OCI-LY7 (cell line): ENCODE results near the gene C1orf21. TPM values are rescaled to one million over a fixed set of nuclear protein-coding genes. Genes with fewer than 3 reads are reported as not detected.

Experiments used
- BruUV-seq: library from RNA; stranded (reverse); fragments of 400-500 nt; replicated peaks from 2 replicates; lab custom pipeline; 2021; lab: Mats Ljungman, UMichigan
- CTCF ChIA-PET: fragments of 300-600 bp; sonication (Branson Sonifier 250); formaldehyde crosslinking; loops from one replicate; lab custom pipeline; 2022; ENCODE audit warnings: antibody characterized with exemption; ENCODE audit not compliant: unreplicated experiment; lab: Charles Lee
- POLR2A ChIA-PET: fragments of 300-600 bp; sonication (Branson Sonifier 250); formaldehyde crosslinking; loops from one replicate; lab custom pipeline; 2022; ENCODE audit warnings: antibody characterized with exemption; lab: Charles Lee
- DNase-seq: peaks from one replicate; pipeline ENCODE4 v3.0.0-alpha.2; 2015; ENCODE audit warnings: low spot score
- H2AFZ ChIP-seq: fragments of 200-600 bp; sonication (generic), shearing (Covaris generic); 2 replicates; pipeline ENCODE4 v1.6.1; 2014; ENCODE audit warnings: mild to moderate bottlenecking, antibody characterized with exemption, low read length, moderate library complexity
- H3K27ac ChIP-seq: fragments of 200-600 bp; sonication (generic); 2 replicates; pipeline ENCODE4 v1.5.1; 2014; ENCODE audit warnings: mixed run types, low read depth, mild to moderate bottlenecking, moderate library complexity, low read length, inconsistent platforms; ENCODE audit not compliant: poor library complexity, severe bottlenecking
- H3K36me3 ChIP-seq: fragments of 200-600 bp; sonication (generic); 2 replicates; pipeline ENCODE4 v1.6.1; 2014; ENCODE audit warnings: mild to moderate bottlenecking, antibody characterized with exemption, low read length, moderate library complexity, mixed read lengths; ENCODE audit not compliant: insufficient read depth
- H3K4me1 ChIP-seq: fragments of 200-600 bp; sonication (generic); 2 replicates; pipeline ENCODE4 v1.5.1; 2014; ENCODE audit warnings: mild to moderate bottlenecking, low read length; ENCODE audit not compliant: insufficient read depth, poor library complexity, severe bottlenecking
- H3K4me2 ChIP-seq: fragments of 200-600 bp; sonication (generic); 2 replicates; pipeline ENCODE4 v1.6.1; 2014; ENCODE audit warnings: mild to moderate bottlenecking, low read length
- H3K4me3 ChIP-seq: fragments of 200-600 bp; sonication (generic); 2 replicates; pipeline ENCODE4 v1.5.1; 2014; ENCODE audit warnings: mild to moderate bottlenecking, low read depth, low read length; ENCODE audit not compliant: poor library complexity, severe bottlenecking
- H3K79me2 ChIP-seq: fragments of 200-600 bp; sonication (generic); 2 replicates; pipeline ENCODE4 v1.6.1; 2016; ENCODE audit warnings: low read depth, mild to moderate bottlenecking, low read length, moderate library complexity, mixed read lengths; ENCODE audit not compliant: insufficient read depth
- H3K9me2 ChIP-seq: fragments of 200-600 bp; sonication (generic); 2 replicates; pipeline ENCODE4 v1.6.1; 2016; ENCODE audit warnings: mild to moderate bottlenecking, low read length, mixed read lengths; ENCODE audit not compliant: insufficient read depth
- H3K9me3 ChIP-seq: fragments of 200-600 bp; sonication (generic); 2 replicates; pipeline ENCODE4 v1.6.1; 2014; ENCODE audit warnings: mild to moderate bottlenecking, mixed run types, low read length, mixed read lengths
- H4K20me1 ChIP-seq: fragments of 200-600 bp; sonication (generic); 2 replicates; pipeline ENCODE4 v1.6.1; 2014; ENCODE audit warnings: mild to moderate bottlenecking, antibody characterized with exemption, low read length, moderate library complexity, mixed read lengths; ENCODE audit not compliant: insufficient read depth
- EZH2phosphoT487 ChIP-seq: fragments of 200-600 bp; sonication (generic); IDR thresholded peaks from 2 replicates; pipeline ENCODE4 v1.6.1; 2018; ENCODE audit warnings: low read depth, borderline replicate concordance, mild to moderate bottlenecking, mixed run types, antibody characterized with exemption, low read length, moderate library complexity, mixed read lengths
- intact Hi-C: fragments of 100-400 bp; cut with micrococcal nuclease; formaldehyde crosslinking; loops from one replicate; pipeline ENCODE4 v1.10.0; 2022; ENCODE audit not compliant: unreplicated experiment
- total RNA-seq, 2 experiments: library from RNA; depleted of rRNA in 1 of 2; stranded (reverse); fragments of >200 nt in 1 of 2; shearing (Covaris generic) in 1 of 2; gene quantifications; 2 replicates each; pipeline ENCODE4 v1.2.3, GENCODE V29; 2014 to 2022
- TF ChIP-seq, protein P1 (sequence below): fragments of 200-600 bp; sonication (generic); conservative IDR thresholded peaks from 2 replicates; pipeline ENCODE4 v1.5.1; 2014; ENCODE audit warnings: mild to moderate bottlenecking, antibody characterized with exemption, low read length, moderate library complexity, mixed read lengths

Gene C1orf21
- total RNA-seq, 2 experiments from 2014 or later, result not detected

DNA sequence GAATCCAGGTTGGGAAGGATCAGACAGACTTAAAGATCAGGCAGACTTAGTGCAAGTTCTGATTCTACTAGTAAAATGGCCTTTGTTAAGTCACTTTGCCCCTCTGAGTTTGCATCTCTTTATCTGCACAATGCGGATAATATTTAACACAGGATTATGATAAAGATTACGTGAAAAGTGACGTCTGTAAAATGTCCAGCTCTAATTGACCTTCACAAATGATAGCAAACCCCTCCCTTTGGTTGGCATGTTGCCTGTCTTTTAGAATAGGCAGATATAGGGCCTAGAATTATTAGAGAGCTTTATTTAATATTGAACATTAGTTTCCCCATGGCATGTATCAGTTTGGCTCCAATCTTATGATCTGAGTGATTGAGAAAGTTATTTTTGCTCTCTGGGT, 55.4 kb downstream of the C1orf21 start:
- ChIA-PET POLR2A (no interaction called here), CTCF (no interaction called here)
- Histone ChIP-seq H3K27ac (no peak overlapping the region), H3K9me3 (no peaks in the 10 kb centered on the region), H4K20me1 (no peaks in the 10 kb centered on the region), H3K4me3 (no peak overlapping the region), H3K36me3 (no peaks in the 10 kb centered on the region), H3K4me1 (no peaks in the 10 kb centered on the region), H2AFZ (no peak overlapping the region), H3K9me2 (no peaks in the 10 kb centered on the region), H3K79me2 (no peaks in the 10 kb centered on the region), H3K4me2 (no peak overlapping the region)
- no peak for DNase-seq
- no peak for TF ChIP-seq EZH2phosphoT487
- TF ChIP-seq, protein P1, sequence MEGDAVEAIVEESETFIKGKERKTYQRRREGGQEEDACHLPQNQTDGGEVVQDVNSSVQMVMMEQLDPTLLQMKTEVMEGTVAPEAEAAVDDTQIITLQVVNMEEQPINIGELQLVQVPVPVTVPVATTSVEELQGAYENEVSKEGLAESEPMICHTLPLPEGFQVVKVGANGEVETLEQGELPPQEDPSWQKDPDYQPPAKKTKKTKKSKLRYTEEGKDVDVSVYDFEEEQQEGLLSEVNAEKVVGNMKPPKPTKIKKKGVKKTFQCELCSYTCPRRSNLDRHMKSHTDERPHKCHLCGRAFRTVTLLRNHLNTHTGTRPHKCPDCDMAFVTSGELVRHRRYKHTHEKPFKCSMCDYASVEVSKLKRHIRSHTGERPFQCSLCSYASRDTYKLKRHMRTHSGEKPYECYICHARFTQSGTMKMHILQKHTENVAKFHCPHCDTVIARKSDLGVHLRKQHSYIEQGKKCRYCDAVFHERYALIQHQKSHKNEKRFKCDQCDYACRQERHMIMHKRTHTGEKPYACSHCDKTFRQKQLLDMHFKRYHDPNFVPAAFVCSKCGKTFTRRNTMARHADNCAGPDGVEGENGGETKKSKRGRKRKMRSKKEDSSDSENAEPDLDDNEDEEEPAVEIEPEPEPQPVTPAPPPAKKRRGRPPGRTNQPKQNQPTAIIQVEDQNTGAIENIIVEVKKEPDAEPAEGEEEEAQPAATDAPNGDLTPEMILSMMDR, result no peak
- no TSS peak for BruUV-seq
- intact Hi-C loops, result no loop called here

DNA sequence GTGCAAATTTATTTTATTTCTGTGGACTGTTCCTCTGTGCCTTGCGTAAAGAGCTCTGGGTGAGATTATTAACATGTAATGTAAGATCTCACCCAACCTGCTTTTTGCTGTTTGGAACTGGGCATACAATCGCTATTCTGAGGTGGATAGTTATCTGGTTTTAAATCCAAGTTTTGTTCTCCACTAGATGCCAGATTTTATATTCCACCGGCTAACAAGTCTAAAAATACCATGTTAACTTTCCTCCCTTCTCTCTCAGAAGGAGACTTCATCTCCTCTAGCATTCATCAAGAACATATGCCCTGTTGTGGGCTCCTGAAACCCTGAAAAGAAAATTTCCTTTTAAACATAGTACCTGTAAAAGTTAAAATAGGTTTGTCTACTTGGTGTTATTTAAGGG, 56.4 kb downstream of the C1orf21 start:
- BruUV-seq, result no TSS peak
- Histone ChIP-seq H3K9me3 (no peaks in the 10 kb centered on the region), H2AFZ (no peak overlapping the region), H4K20me1 (no peaks in the 10 kb centered on the region), H3K36me3 (no peaks in the 10 kb centered on the region), H3K4me3 (no peak overlapping the region), H3K9me2 (no peaks in the 10 kb centered on the region), H3K27ac (no peak overlapping the region), H3K79me2 (no peaks in the 10 kb centered on the region), H3K4me2 (no peak overlapping the region), H3K4me1 (no peaks in the 10 kb centered on the region)
- TF ChIP-seq EZH2phosphoT487, result no peak
- TF ChIP-seq, protein P1, result no peak
- intact Hi-C loops, result no loop called here
- DNase-seq, result no peak
- ChIA-PET CTCF (no interaction called here), POLR2A (no interaction called here)

DNA sequence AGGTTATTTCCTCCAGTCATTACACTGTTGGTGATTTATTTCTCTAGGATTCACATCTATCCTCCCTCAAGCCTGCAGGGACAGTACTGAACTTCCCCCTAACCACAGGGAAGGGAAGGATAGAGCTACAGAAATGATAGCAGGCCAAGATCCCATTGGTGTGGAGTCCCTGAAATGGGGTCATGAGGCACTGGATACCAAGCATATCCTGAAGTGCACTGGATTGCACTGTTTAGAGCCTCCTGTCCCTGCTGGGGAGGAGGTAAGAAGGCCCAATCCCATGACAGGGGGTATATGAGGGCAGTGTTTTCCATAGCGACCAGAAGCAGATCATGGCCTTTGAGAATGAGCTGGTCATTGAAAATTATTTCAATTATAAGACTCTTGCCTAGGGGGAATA, 56.8 kb downstream of the C1orf21 start:
- POLR2A ChIA-PET, result no interaction called here
- CTCF ChIA-PET, result no interaction called here
- BruUV-seq, result no TSS peak
- intact Hi-C loops, result no loop called here
- no peak for DNase-seq
- Histone ChIP-seq H2AFZ (no peak overlapping the region), H3K79me2 (no peaks in the 10 kb centered on the region), H3K4me1 (no peaks in the 10 kb centered on the region), H3K36me3 (no peaks in the 10 kb centered on the region), H3K4me3 (no peak overlapping the region), H4K20me1 (no peaks in the 10 kb centered on the region), H3K9me2 (no peaks in the 10 kb centered on the region), H3K4me2 (no peak overlapping the region), H3K27ac (no peak overlapping the region), H3K9me3 (no peaks in the 10 kb centered on the region)
- TF ChIP-seq EZH2phosphoT487, result no peak
- TF ChIP-seq, protein P1, result no peak
